A673 (cell line): ENCODE measurements around the gene INKA1. TPM values are rescaled to one million over a fixed set of nuclear protein-coding genes. Genes with fewer than 3 reads are reported as not detected.

Source experiments
- Bru-seq: library from RNA; stranded (reverse); fragments of 400-500 nt; gene quantifications from one replicate; lab custom pipeline; 2021; lab: Mats Ljungman, UMichigan
- BruChase-seq, 2 experiments: library from RNA; stranded (reverse); fragments of 400-500 nt; gene quantifications; one replicate each; lab custom pipeline; 2021; lab: Mats Ljungman, UMichigan
- BruUV-seq: library from RNA; stranded (reverse); fragments of 400-500 nt; replicated peaks from 2 replicates; lab custom pipeline; 2021; lab: Mats Ljungman, UMichigan
- CTCF ChIA-PET: fragments of 300-600 bp; sonication (Branson Sonifier 250); formaldehyde crosslinking; loops from one replicate; lab custom pipeline; 2022; ENCODE audit warnings: antibody characterized with exemption; lab: Charles Lee
- POLR2A ChIA-PET: fragments of 300-600 bp; sonication (Branson Sonifier 250); formaldehyde crosslinking; loops from one replicate; lab custom pipeline; 2022; ENCODE audit warnings: antibody characterized with exemption; ENCODE audit not compliant: low non-redundant PET; lab: Charles Lee
- DNase-seq: peaks from one replicate; pipeline ENCODE4 v3.0.0-alpha.2; 2015; ENCODE audit warnings: low spot score
- H3K27ac ChIP-seq: fragments of 200-600 bp; sonication (generic); 2 replicates; pipeline ENCODE4 v1.5.1; 2016; ENCODE audit warnings: mixed run types, low read depth, mild to moderate bottlenecking, mixed read lengths, antibody characterized with exemption, low read length; ENCODE audit not compliant: poor library complexity, severe bottlenecking
- H3K27me3 ChIP-seq: fragments of 200-600 bp; sonication (generic); replicated peaks from 2 replicates; pipeline ENCODE4 v1.6.1; 2017; ENCODE audit warnings: mixed run types, low read depth, mild to moderate bottlenecking, mixed read lengths, antibody characterized with exemption, low read length; ENCODE audit not compliant: insufficient read depth, poor library complexity
- H3K36me3 ChIP-seq: fragments of 200-600 bp; sonication (generic); 2 replicates; pipeline ENCODE4 v1.6.1; 2016; ENCODE audit warnings: mixed run types, mild to moderate bottlenecking, mixed read lengths, antibody characterized with exemption, low read length; ENCODE audit not compliant: insufficient read depth, poor library complexity, severe bottlenecking
- H3K4me1 ChIP-seq: fragments of 200-600 bp; sonication (generic); 2 replicates; pipeline ENCODE4 v1.6.1; 2017; ENCODE audit warnings: mixed run types, mild to moderate bottlenecking, mixed read lengths, antibody characterized with exemption, low read length; ENCODE audit not compliant: insufficient read depth, poor library complexity, severe bottlenecking
- H3K4me3 ChIP-seq: fragments of 200-600 bp; sonication (generic); 2 replicates; pipeline ENCODE4 v1.5.1; 2016; ENCODE audit warnings: low read depth, mixed run types, mild to moderate bottlenecking, mixed read lengths, low read length; ENCODE audit not compliant: poor library complexity, severe bottlenecking
- H3K9me3 ChIP-seq: fragments of 200-600 bp; sonication (generic); 2 replicates; pipeline ENCODE4 v1.6.1; 2016; ENCODE audit warnings: mixed run types, low read depth, mild to moderate bottlenecking, mixed read lengths, antibody characterized with exemption, low read length; ENCODE audit not compliant: poor library complexity, severe bottlenecking
- CTCF ChIP-seq: fragments of 300-800, 200-600 bp; sonication (generic); conservative IDR thresholded peaks from 2 replicates; pipeline ENCODE4 v1.5.1; 2017; ENCODE audit warnings: low read depth, mild to moderate bottlenecking, antibody characterized with exemption, low read length, moderate library complexity, mixed read lengths
- EZH2 ChIP-seq: fragments of 200-600 bp; sonication (generic); IDR thresholded peaks from 2 replicates; pipeline ENCODE4 v1.6.1; 2017; ENCODE audit warnings: borderline replicate concordance, low read depth, mild to moderate bottlenecking, mixed read lengths, antibody characterized with exemption, low read length; ENCODE audit not compliant: poor library complexity, severe bottlenecking
- intact Hi-C: fragments of 100-400 bp; cut with micrococcal nuclease; formaldehyde crosslinking; loops from one replicate; pipeline ENCODE4 v1.10.0; 2022; ENCODE audit not compliant: unreplicated experiment
- long read RNA-seq: library from polyadenylated mRNA; stranded (forward); transcript quantifications from one replicate; pipeline ENCODE4 v2.0.0, GENCODE V29; 2022
- total RNA-seq: library from RNA; stranded (reverse); gene quantifications from 2 replicates; pipeline ENCODE4 v1.2.3, GENCODE V29; 2021

Gene INKA1
- 7.1 and 13.8 TPM in 2 replicates for total RNA-seq
- Bru-seq, nascent RNA, result percentile 51 among the genes with signal in this experiment
- BruChase-seq, experiment 1, labeled RNA remaining after a 2-hour chase, result percentile 37 among the genes with signal in this experiment
- BruChase-seq, experiment 2, labeled RNA remaining after a 6-hour chase, result percentile 42 among the genes with signal in this experiment
- long read RNA-seq, transcript INKA1-201 (2 exons, 1,040 nt), result major isoform, 12 of 16 reads
- long read RNA-seq, partial matches to known transcripts, result 1 of 16 reads
- long read RNA-seq, other reads (novel, unspliced or antisense), result 3 of 16 reads

DNA sequence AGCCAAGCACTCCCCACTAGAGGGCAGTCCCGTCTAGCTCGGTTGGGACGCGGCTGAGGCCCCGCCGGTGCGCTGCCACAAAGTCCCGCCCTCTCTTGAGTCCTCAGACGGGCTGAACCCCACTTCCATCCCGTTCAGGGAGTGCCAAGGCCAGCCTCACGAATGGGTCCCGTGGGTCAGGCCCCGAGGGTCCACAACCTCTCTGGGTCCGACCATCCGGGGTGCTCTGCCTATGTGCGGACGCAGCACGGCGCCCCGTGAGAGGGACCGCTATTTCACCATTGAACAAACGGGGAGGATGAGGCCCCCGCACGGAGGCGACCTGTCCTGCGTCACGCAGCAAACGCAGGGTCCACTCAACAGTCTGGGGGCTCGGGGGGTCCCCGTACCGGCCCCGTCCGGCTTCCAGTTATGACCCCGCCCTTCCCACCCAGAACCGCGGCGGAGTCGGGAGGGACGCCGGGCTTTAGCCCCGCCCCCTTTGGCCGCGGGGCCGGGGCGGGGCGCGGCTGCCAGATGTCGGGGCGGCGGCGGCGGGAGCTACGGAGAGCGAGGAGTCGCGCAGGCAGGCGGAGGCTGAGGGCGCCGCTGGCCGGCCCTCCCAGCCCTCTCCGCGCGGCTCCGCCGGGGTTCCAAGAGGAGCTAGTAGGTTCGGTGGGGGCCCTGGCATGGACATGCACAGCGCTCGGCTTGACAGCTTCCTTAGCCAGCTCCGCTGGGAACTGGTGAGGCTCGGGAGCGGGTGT is at the start of gene INKA1:
Gene INKA1, plus strand, starts transcription at position 543 of the 746 bp plus-strand sequence. Its CDS starts 132 bp downstream, at position 675.
- Histone ChIP-seq H3K4me1 (peaks cover 37% of the 10 kb centered on the region), H3K27me3 (no peaks in the 10 kb centered on the region), H3K27ac (peak within 1 kb of the TSS; percentile 98), H3K36me3 (peaks cover 2% of the 10 kb centered on the region), H3K9me3 (no peaks in the 10 kb centered on the region), H3K4me3 (peak within 1 kb of the TSS; percentile 64)
- DNase-seq, result peak; percentile 81
- ChIA-PET POLR2A (interaction anchor here (0.6 kb wide), 1 partner anchor 36 kb away, joined by 19 read pairs; no protein-coding TSS in a partner anchor), CTCF (interaction anchor here (0.6 to 3.3 kb wide), 6 partner anchors 35 to 525 kb away, joined by 3 to 39 read pairs (median 4); partner anchors contain the start of gene TUSC2)
- no TSS peak for BruUV-seq
- intact Hi-C loops, result loop anchor here (1.0 kb wide), 1 partner anchor 36 kb away; no protein-coding TSS in a partner anchor
- peak; percentile 75 for TF ChIP-seq CTCF
- TF ChIP-seq EZH2, result no peak

GRCh38 chr3:49754536-49754935 is 48.5 kb upstream of the INKA1 start:
- TF ChIP-seq EZH2 (no peak), CTCF (no peak)
- Histone ChIP-seq H3K4me3 (no peak overlapping the region), H3K36me3 (no peaks in the 10 kb centered on the region), H3K27me3 (no peaks in the 10 kb centered on the region), H3K27ac (no peak overlapping the region), H3K4me1 (no peaks in the 10 kb centered on the region), H3K9me3 (no peaks in the 10 kb centered on the region)
- DNase-seq, result no peak
- intact Hi-C loops, result no loop called here
- CTCF ChIA-PET, result no interaction called here
- BruUV-seq, result no TSS peak
- POLR2A ChIA-PET, result no interaction called here

GRCh38 chr3:49756036-49756435 is 47.0 kb upstream of the INKA1 start:
- TF ChIP-seq EZH2 (no peak), CTCF (no peak)
- no TSS peak for BruUV-seq
- POLR2A ChIA-PET, result no interaction called here
- Histone ChIP-seq H3K4me1 (no peaks in the 10 kb centered on the region), H3K27me3 (no peaks in the 10 kb centered on the region), H3K36me3 (no peaks in the 10 kb centered on the region), H3K9me3 (no peaks in the 10 kb centered on the region), H3K27ac (no peak overlapping the region), H3K4me3 (no peak overlapping the region)
- DNase-seq, result no peak
- CTCF ChIA-PET, result no interaction called here
- intact Hi-C loops, result no loop called here
